ENCODE measurements around the gene CEBPG. TPM values are rescaled to one million over a fixed set of nuclear protein-coding genes. Genes with fewer than 3 reads are reported as not detected.
A peak's percentile ranks its signal among the peaks of the same experiment; 100 is the strongest.

CEBPG gene
- total RNA-seq, 1 donor from 2014 or later: 19.5 TPM

DNA sequence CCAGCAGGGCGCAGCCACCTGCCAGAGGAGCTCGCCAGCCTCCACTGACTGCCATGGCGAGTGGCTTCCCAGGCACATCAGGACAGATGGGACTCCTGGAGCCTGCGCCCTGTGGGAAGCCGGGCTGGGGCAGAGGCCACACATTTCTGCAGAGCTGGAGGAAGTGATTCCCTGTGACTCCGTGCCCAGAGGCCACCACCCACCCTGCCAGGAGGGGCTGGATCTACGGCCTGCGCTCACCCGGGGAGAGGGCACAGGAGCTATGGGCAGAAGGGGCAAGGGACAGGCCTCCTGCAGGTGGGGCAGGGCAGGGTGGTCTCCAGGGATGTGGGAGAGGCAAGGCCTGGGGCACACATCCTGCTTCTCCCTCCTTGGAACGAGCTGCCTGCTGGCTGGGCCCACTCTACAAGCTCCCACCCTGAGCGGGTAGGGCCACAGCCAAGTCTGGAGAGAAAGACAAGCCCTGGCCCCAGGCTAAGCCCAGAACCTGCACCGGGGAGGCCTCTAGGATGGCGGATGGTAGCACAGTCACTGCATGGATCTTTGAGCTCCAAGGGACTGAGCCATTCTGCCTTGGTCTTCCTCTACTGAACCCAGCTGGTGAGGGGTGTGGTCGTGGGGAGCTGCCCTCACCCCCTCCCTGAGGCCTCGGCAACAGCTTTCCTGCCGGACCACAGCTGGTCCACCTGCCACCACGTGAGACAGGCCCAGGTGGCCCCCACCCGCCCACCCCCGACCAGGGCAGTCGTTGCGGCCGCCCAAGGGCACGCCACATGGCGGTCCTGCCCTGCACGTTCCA is 40.6 kb downstream of the CEBPG start:
- H3K27me3 Mint-ChIP-seq (ENCODE audit: low read depth): no peaks in the 10 kb centered on the region
- TF ChIP-seq, protein P1, sequence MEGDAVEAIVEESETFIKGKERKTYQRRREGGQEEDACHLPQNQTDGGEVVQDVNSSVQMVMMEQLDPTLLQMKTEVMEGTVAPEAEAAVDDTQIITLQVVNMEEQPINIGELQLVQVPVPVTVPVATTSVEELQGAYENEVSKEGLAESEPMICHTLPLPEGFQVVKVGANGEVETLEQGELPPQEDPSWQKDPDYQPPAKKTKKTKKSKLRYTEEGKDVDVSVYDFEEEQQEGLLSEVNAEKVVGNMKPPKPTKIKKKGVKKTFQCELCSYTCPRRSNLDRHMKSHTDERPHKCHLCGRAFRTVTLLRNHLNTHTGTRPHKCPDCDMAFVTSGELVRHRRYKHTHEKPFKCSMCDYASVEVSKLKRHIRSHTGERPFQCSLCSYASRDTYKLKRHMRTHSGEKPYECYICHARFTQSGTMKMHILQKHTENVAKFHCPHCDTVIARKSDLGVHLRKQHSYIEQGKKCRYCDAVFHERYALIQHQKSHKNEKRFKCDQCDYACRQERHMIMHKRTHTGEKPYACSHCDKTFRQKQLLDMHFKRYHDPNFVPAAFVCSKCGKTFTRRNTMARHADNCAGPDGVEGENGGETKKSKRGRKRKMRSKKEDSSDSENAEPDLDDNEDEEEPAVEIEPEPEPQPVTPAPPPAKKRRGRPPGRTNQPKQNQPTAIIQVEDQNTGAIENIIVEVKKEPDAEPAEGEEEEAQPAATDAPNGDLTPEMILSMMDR (IDR thresholded peaks at IDR 0.05; ENCODE audit: unreplicated experiment): no peak
- DNase-seq (ENCODE audit: low spot score in 2 of 2, unreplicated experiment in 2 of 2): no peak
- no peak overlapping the region for H3K4me3 Mint-ChIP-seq
- no peaks in the 10 kb centered on the region for H3K9me3 Mint-ChIP-seq
- H3K4me1 Mint-ChIP-seq: peaks cover 9% of the 10 kb centered on the region
- H3K36me3 Mint-ChIP-seq: peaks cover 2% of the 10 kb centered on the region
- no peak overlapping the region for H3K27ac Mint-ChIP-seq

DNA sequence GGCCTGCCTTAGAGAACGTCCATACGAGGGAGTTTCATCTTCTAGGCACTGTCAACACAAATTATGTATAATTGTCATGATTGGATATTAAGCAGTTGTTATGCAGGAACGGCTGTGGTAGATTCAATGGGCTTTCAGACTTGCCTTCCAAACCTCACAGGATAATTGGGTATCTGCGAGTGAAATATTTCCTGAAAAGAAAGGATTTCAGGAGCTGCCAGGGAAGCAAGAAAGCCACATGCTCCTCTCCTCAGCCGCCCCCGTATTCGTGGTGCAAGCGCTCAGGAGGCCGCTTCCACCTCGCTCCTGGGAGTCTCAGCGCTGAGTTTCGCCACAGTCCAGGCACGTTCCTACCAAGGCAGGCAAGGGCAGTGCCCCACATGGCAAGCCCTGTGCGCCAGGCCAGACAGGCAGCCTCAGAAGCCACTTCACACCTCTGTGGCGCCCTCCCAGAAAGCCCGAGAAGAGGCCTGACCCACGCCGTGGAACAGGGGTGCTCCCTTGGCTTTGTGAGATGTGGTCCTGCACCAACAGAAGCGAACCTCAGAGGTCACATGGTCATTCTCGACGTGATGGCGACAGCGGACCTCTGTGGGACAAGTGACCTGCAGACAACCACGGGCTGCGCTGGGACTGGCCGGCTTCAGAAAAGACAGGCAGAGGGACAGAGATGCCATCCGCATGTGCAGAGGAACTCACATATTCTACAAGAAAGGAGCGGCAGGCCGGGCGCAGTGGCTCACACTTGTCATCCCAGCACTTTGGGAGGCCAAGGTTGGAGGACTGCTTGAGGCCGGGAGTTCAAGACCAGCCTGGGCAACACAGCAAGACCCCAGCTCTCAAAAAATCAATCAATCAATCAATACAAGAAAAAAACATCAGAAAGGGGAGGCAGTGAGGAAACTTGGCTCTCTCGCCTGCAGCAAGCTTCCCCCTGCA is 41.4 kb downstream of the CEBPG start:
- Mint-ChIP-seq H3K27ac (no peak overlapping the region), H3K36me3 (peaks cover 2% of the 10 kb centered on the region), H3K9me3 (no peaks in the 10 kb centered on the region), H3K4me3 (no peak overlapping the region), H3K27me3 (ENCODE audit: low read depth) (no peaks in the 10 kb centered on the region), H3K4me1 (peaks cover 9% of the 10 kb centered on the region)
- no peak for DNase-seq (ENCODE audit: low spot score in 2 of 2, unreplicated experiment in 2 of 2)
- TF ChIP-seq, protein P1 (IDR thresholded peaks at IDR 0.05; ENCODE audit: unreplicated experiment): no peak

DNA sequence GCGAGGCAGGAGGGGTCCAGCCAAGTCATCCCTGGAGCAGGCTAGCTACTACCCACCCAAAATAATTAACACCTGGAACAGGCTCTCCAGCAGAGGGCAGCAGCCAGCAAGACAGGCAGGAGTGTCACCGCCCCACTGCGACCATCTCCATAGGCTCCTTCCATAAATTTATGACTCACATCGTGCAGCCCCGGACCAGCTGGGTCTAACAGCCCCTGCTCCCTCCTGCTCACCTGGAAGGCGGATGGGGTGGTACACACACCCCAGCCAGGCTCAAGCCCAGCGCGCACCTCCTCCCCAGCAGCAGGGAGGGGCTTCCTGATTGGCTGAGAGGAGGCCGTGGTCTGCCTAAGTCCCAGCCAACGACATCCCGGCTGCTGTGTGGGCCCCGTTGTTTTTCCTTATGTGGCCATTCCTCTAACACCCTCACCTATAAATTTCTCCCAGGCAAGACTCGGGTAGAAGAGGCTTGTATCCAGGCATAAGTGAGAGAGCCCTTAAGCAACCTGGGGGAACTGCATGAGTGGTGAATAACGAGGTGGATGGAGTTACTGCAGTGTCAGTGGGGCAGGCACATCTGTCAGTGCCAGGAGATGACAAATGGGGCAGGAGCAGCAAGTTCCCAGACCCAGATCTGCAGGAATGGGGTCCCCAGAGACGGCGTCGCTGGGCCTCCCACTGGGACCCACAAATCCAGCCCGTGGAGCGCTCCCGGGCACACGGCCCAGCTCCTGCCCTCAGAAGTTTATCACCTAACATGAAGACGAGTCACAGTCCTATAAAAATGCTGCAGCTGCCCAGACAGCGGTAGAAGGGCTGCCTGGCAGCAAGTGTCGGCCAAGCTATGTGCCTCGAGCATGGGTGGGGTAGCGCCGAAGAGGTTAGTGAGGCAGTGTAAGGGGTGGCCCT is 43.1 kb downstream of the CEBPG start:
- H3K36me3 Mint-ChIP-seq: no peaks in the 10 kb centered on the region
- no peak overlapping the region for H3K4me3 Mint-ChIP-seq
- no peak overlapping the region for H3K27ac Mint-ChIP-seq
- no peaks in the 10 kb centered on the region for H3K9me3 Mint-ChIP-seq
- H3K27me3 Mint-ChIP-seq (ENCODE audit: low read depth): no peaks in the 10 kb centered on the region
- TF ChIP-seq, protein P1 (IDR thresholded peaks at IDR 0.05; ENCODE audit: unreplicated experiment): peak; percentile 67
- H3K4me1 Mint-ChIP-seq: peaks cover 9% of the 10 kb centered on the region
- DNase-seq (ENCODE audit: low spot score in 2 of 2, unreplicated experiment in 2 of 2): peak; percentile 48 to 84

DNA sequence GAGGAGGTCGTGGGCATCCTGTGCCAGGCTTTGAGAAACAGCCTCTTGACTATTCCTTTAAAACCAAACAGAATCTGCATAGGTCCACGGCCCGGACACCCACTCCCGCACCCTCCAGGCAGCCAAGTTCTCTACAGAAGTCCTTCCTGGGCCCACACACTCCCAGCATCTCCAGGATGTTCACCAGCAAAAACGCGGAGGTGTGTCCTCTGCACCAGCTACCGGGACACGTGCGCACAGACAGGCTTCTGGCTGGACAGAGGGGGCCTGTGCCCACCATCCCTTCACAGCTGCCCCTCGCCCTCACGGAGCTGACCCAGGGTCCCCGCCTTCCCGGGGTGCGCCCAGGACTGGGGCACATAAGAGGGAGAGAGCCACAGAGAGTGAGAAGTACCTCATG is 44.2 kb downstream of the CEBPG start:
- DNase-seq (ENCODE audit: low spot score in 2 of 2, unreplicated experiment in 2 of 2): no peak
- Mint-ChIP-seq H3K27ac (no peak overlapping the region), H3K4me1 (peaks cover 9% of the 10 kb centered on the region), H3K27me3 (ENCODE audit: low read depth) (no peaks in the 10 kb centered on the region), H3K4me3 (no peak overlapping the region), H3K9me3 (no peaks in the 10 kb centered on the region), H3K36me3 (no peaks in the 10 kb centered on the region)
- TF ChIP-seq, protein P1 (IDR thresholded peaks at IDR 0.05; ENCODE audit: unreplicated experiment): no peak

DNA sequence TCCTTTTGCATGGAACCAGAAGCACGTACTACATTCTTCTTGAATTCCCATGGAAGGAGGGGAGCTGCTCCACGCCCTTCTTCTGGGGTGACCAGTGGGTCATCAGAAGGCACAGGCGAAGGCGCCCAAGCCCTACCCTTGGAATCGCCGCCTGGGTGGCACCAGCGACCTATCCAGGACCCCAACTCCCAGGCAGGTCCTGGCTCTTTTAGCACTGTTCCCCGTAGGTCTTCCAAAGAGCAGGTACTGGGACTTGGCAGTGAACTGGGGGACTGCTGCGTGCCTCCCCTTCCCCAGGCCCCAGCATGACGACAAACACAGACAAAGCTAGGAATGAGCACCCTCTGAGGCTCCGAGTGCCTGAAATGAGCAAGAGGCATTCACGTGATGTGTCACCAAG is 45.0 kb downstream of the CEBPG start:
- H3K36me3 Mint-ChIP-seq: no peaks in the 10 kb centered on the region
- no peak overlapping the region for H3K27ac Mint-ChIP-seq

More for the DNA sequence above, 45.0 kb downstream of the CEBPG start:
- no peaks in the 10 kb centered on the region for H3K9me3 Mint-ChIP-seq
- TF ChIP-seq, protein P1 (IDR thresholded peaks at IDR 0.05; ENCODE audit: unreplicated experiment): no peak
- H3K4me1 Mint-ChIP-seq: peaks cover 9% of the 10 kb centered on the region
- H3K27me3 Mint-ChIP-seq (ENCODE audit: low read depth): no peaks in the 10 kb centered on the region
- no peak for DNase-seq (ENCODE audit: low spot score in 2 of 2, unreplicated experiment in 2 of 2)
- no peak overlapping the region for H3K4me3 Mint-ChIP-seq
